Endothelial cell of umbilical vein (primary cell): ENCODE data around the gene TEAD3. TPM values are rescaled to one million over a fixed set of nuclear protein-coding genes. Genes with fewer than 3 reads are reported as not detected.

Source experiments
- BruUV-seq: library from RNA; stranded (reverse); fragments of 400-500 nt; replicated peaks from 2 replicates; lab custom pipeline; 2021; lab: Mats Ljungman, UMichigan
- CTCF ChIA-PET: fragments of 300-600, 350-600 bp; sonication (Branson Sonifier 250); formaldehyde crosslinking; loops from one replicate; lab custom pipeline; 2021; ENCODE audit warnings: antibody characterized with exemption, inconsistent platforms; lab: Charles Lee
- POLR2A ChIA-PET: fragments of 300-600, 350-600 bp; sonication (Branson Sonifier 250); formaldehyde crosslinking; loops from one replicate; lab custom pipeline; 2021; ENCODE audit warnings: antibody characterized with exemption, inconsistent platforms; lab: Charles Lee
- DNase-seq: peaks from one replicate; pipeline ENCODE4 v3.0.0-alpha.2; 2011; ENCODE audit warnings: low read depth, low spot score
- FAIRE-seq: peaks from 2 replicates; lab custom pipeline; 2011; peaks lifted over from hg19 to GRCh38; lab: Jason Lieb, UNC
- H2AFZ ChIP-seq: 2 replicates; pipeline ENCODE4 v1.6.0; 2012; ENCODE audit warnings: low read depth, low read length, control low read depth, inconsistent platforms
- H3K27ac ChIP-seq: 2 replicates; pipeline ENCODE4 v1.5.1; 2011; ENCODE audit warnings: low read depth, mild to moderate bottlenecking, control low read depth, low read length, moderate library complexity; ENCODE audit not compliant: insufficient read depth
- H3K27me3 ChIP-seq, 2 experiments: 2 replicates each; pipeline versions ENCODE4 v1.6.0 to v1.6.1; 2011; ENCODE audit warnings: low read length in 2 of 2, mixed read lengths in 1 of 2; ENCODE audit not compliant: control insufficient read depth in 2 of 2, insufficient read depth in 2 of 2
- H3K36me3 ChIP-seq, 2 experiments: 2 replicates in 1 of 2; 3 replicates in 1 of 2; pipeline ENCODE4 v1.5.1; 2011; ENCODE audit warnings: low read length in 2 of 2, mild to moderate bottlenecking in 1 of 2, moderate library complexity in 1 of 2; ENCODE audit not compliant: control insufficient read depth in 2 of 2, insufficient read depth in 2 of 2; ENCODE audit errors: extremely low read depth in 1 of 2
- H3K4me1 ChIP-seq: 3 replicates; pipeline ENCODE4 v1.5.1; 2011; ENCODE audit warnings: mild to moderate bottlenecking, low read length; ENCODE audit not compliant: control insufficient read depth, insufficient read depth; ENCODE audit errors: extremely low read depth
- H3K4me2 ChIP-seq: 2 replicates; pipeline ENCODE4 v1.6.1; 2011; ENCODE audit warnings: low read length, control low read depth, mixed read lengths; ENCODE audit not compliant: insufficient read depth
- H3K4me3 ChIP-seq, 3 experiments: fragments of 200-600 bp in 1 of 3; sonication (generic), shearing (Covaris generic) in 1 of 3; replicated peaks in 1 of 3; 2 replicates each; pipeline ENCODE4 v1.5.1; 2011 to 2016; ENCODE audit warnings: control low read depth in 3 of 3, low read length in 3 of 3, mild to moderate bottlenecking in 2 of 3, inconsistent platforms in 1 of 3, low read depth in 1 of 3, moderate library complexity in 1 of 3; ENCODE audit not compliant: insufficient read depth in 1 of 3
- H3K79me2 ChIP-seq: 2 replicates; pipeline ENCODE4 v1.6.0; 2012; ENCODE audit warnings: low read length, inconsistent platforms; ENCODE audit not compliant: control insufficient read depth, insufficient read depth
- H3K9ac ChIP-seq: replicated peaks from 2 replicates; pipeline ENCODE3; 2011; ENCODE audit warnings: low read length, control low read depth; ENCODE audit not compliant: insufficient read depth; ENCODE audit errors: extremely low read depth
- H3K9me1 ChIP-seq: replicated peaks from 3 replicates; pipeline ENCODE4 v1.6.0; 2011; ENCODE audit warnings: mild to moderate bottlenecking, low read length; ENCODE audit not compliant: control insufficient read depth, insufficient read depth; ENCODE audit errors: extremely low read depth
- H3K9me3 ChIP-seq: replicated peaks from 2 replicates; pipeline ENCODE4 v1.5.1; 2012; ENCODE audit warnings: low read length, inconsistent platforms; ENCODE audit not compliant: control insufficient read depth, insufficient read depth
- H4K20me1 ChIP-seq: replicated peaks from 2 replicates; pipeline ENCODE3; 2011; ENCODE audit warnings: mild to moderate bottlenecking, low read length; ENCODE audit not compliant: control insufficient read depth, insufficient read depth; ENCODE audit errors: extremely low read depth
- CTCF ChIP-seq, 2 donors: IDR thresholded peaks; 1 replicate in 1 of 2; 2 replicates in 1 of 2; pipeline ENCODE4 v1.5.1; 2011; ENCODE audit warnings: low read length in 2 of 2, mild to moderate bottlenecking in 2 of 2, moderate library complexity in 2 of 2, control low read depth in 1 of 2, inconsistent platforms in 1 of 2, low read depth in 1 of 2; ENCODE audit not compliant: insufficient read depth in 1 of 2; ENCODE audit errors: extremely low read depth in 1 of 2
- EZH2 ChIP-seq: IDR thresholded peaks from 2 replicates; pipeline ENCODE4 v1.6.1; 2012; ENCODE audit warnings: borderline replicate concordance, low read depth, mild to moderate bottlenecking, moderate library complexity, low read length, inconsistent platforms; ENCODE audit not compliant: severe bottlenecking
- FOS ChIP-seq: IDR thresholded peaks from 2 replicates; pipeline ENCODE4 v1.6.1; 2011; ENCODE audit warnings: mild to moderate bottlenecking, low read length, moderate library complexity, borderline replicate concordance; ENCODE audit not compliant: insufficient read depth
- GATA2 ChIP-seq: IDR thresholded peaks from 2 replicates; pipeline ENCODE4 v1.7.0; 2011; ENCODE audit warnings: low read depth, mild to moderate bottlenecking, moderate library complexity, mixed read lengths, low read length; ENCODE audit not compliant: insufficient read length, insufficient read depth
- JUN ChIP-seq: IDR thresholded peaks from 2 replicates; pipeline ENCODE4 v1.6.1; 2011; ENCODE audit warnings: borderline replicate concordance, low read depth; ENCODE audit not compliant: insufficient read length, insufficient read depth
- MAX ChIP-seq: IDR thresholded peaks from 2 replicates; pipeline ENCODE4 v1.6.1; 2011; ENCODE audit not compliant: insufficient read depth, insufficient read length
- MYC ChIP-seq: IDR thresholded peaks from one replicate; pipeline ENCODE4 v1.6.1; 2011; ENCODE audit warnings: mild to moderate bottlenecking, low read depth, low read length
- POLR2A ChIP-seq: IDR thresholded peaks from 2 replicates; pipeline ENCODE4 v1.6.1; 2012; ENCODE audit warnings: low read depth, mild to moderate bottlenecking, control low read depth, low read length
- POLR2AphosphoS5 ChIP-seq: IDR thresholded peaks from 2 replicates; pipeline ENCODE4 v1.6.1; 2012; ENCODE audit warnings: low read depth, mild to moderate bottlenecking, control low read depth, low read length, moderate library complexity; ENCODE audit not compliant: insufficient read depth
- dilution Hi-C: fragments of 300-500 bp; cut with MboI; formaldehyde crosslinking; loops from one replicate; pipeline ENCODE4 v1.15.0; 2019; ENCODE audit warnings: low sequenced_read_pairs; ENCODE audit not compliant: extremely low pct_ligation_motif_present
- intact Hi-C: fragments of 100-400 bp; cut with micrococcal nuclease; formaldehyde crosslinking; loops from one replicate; pipeline ENCODE4 v1.10.0; 2022
- polyA plus RNA-seq, 4 experiments: library from polyadenylated mRNA; depleted of rRNA in 3 of 4; stranded (reverse) in 3 of 4; unstranded in 1 of 4; fragments of >200 nt; gene quantifications; 2 replicates each; pipeline versions ENCODE4 v1.2.1 to v1.2.3, GENCODE V29; 2011 to 2012; ENCODE audit warnings: missing spikeins in 1 of 4
- total RNA-seq: library from RNA; stranded (reverse); gene quantifications from 2 replicates; pipeline ENCODE4 v1.2.3, GENCODE V29; 2021

TEAD3 gene
- total and polyA plus RNA-seq, 2 donors (not counting 3 experiments of a cell fraction or from before 2014, with no cell fraction given): 1.1 to 1.6 TPM

- TF ChIP-seq EZH2 (no peak), GATA2 (no peak), CTCF (IDR thresholded peaks at IDR 0.05; ENCODE audit: extremely low read depth in 1 of 2, insufficient read depth in 1 of 2, low read depth in 1 of 2, low read length in 2 of 2) (no peak), POLR2AphosphoS5 (no peak), POLR2A (no peak), JUN (no peak), FOS (no peak), MAX (no peak), MYC (no peak)
- DNase-seq (no peak), FAIRE-seq (no peak)
- CTCF ChIA-PET: interaction anchor here (1.5 to 5.1 kb wide), 2 partner anchors 8 to 21 kb away, joined by 7 to 31 read pairs; no protein-coding TSS in a partner anchor
- Histone ChIP-seq H3K4me2 (no peak overlapping the region), H3K27me3 (peaks cover 3 to 9% of the 10 kb centered on the region in 2 experiments), H3K9me3 (no peaks in the 10 kb centered on the region), H3K79me2 (no peaks in the 10 kb centered on the region), H2AFZ (no peak overlapping the region), H4K20me1 (no peaks in the 10 kb centered on the region), H3K9me1 (no peaks in the 10 kb centered on the region), H3K27ac (no peak overlapping the region), H3K4me3 (no peak overlapping the region), H3K9ac (no peak overlapping the region), H3K4me1 (no peaks in the 10 kb centered on the region), H3K36me3 (no peaks in the 10 kb centered on the region)
- dilution Hi-C loops: no loop called here
- intact Hi-C loops: no loop called here
- POLR2A ChIA-PET: no interaction called here
- no TSS peak for BruUV-seq
Measured at GRCh38 chr6:35543459-35544193, 46.7 kb upstream of the TEAD3 start.
